HG02610 (cell line): Measurements from ENCODE around the gene NAA11.
"Not testable (repeated sequence)": the region's sequence is repeated elsewhere in the genome, so short reads cannot be mapped to it uniquely, and the experiment has no call there.

Source experiments
- ATAC-seq: cut with Tn5 transposase; IDR thresholded peaks from one replicate; pipeline ENCODE4 v1.9.1; 2021; ENCODE audit warnings: mild to moderate bottlenecking, moderate library complexity; ENCODE audit not compliant: unreplicated experiment

Gene NAA11

DNA sequence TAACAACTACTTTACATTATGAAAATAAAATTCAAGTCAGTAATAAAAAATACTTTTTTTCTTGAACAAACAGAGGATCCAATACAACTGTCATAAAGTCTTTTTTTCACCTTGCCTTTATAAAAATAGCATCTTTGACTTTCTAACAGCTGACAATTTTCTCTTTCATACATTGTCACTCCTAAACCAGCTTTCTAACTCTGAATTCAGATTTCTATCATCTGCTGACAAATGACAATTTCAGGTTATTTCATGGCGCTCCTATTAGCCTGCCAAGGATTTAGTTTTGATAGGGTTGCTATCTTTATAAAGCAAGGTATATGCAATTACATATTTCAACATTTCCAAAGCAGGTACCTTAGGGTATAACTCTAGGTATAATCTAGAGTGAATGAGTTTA is 14.6 kb downstream of the NAA11 start:
- ATAC-seq: no peak

DNA sequence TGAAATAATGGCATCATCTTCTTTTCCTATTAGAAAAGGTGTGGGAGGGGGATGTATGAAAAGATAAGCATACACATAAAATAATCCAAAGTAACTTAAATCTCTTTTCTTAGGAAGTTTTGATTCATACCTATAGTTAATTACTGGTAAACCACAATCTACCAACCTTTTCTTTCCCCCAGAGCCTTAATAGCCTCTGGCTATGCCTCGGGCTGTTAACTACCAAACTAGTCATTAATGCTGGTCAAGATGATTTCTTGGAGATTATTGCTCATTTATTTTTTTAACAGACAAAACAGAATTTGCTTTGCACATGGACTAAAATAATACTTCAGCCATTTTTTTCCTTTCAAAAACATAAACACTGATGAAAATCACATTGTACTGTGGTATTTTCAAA is 16.9 kb downstream of the NAA11 start:
- no peak for ATAC-seq

DNA sequence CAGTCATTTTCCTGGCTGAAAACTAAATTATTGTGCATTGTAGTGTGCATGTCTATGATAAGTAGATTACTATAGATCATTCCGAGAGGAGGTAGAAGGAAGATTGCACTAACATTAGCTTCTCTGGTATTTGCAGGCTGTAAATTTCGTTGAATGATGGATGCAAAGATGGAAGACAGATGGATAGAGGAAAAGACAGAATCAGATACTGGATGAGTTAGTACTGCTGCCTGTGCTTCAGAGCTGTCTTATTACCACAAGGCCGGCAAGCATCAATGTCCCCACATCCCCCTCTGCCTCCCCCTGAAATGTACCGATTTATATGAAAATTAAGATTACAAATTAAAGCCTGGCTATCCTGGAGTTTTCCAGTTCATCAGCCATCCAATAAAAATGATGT is 17.7 kb downstream of the NAA11 start:
- no peak for ATAC-seq

DNA sequence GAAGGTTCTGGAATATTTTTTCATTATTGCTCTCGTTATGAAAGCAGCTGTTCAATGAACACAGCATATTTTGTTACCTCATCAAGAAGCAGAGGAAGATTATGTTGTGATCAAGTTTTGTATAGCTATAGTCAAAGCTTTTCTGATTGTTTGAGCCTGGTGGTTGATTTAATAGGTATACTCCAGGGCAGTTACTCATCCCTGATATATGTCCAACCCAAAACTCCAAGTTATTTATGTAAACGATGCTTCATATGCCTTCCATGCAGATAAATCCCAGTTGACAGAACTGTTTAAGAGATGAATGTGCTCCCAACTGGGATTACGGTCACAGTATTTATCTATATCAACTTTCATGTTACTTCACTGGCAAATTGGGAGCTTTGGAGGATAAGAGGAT is 19.1 kb downstream of the NAA11 start:
- ATAC-seq: no peak

DNA sequence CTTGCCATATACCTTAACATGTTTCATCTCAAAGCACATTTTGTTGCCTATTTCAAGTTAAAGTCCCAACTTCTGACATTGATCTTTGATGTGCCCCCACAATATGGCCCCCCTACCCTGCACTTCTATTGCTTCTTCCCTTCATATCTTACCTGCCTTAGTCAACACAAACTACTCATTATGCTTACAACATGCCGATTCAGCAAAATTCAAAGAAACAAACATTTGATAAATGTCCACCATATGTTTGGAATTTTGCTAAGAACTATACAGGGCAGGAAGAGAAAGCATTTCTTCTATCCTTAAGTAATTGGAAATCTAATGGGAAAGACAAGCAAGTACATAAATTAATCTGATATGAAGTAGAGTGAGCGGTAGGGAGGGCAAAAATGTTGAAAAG is 25.6 kb downstream of the NAA11 start:
- ATAC-seq: no peak

DNA sequence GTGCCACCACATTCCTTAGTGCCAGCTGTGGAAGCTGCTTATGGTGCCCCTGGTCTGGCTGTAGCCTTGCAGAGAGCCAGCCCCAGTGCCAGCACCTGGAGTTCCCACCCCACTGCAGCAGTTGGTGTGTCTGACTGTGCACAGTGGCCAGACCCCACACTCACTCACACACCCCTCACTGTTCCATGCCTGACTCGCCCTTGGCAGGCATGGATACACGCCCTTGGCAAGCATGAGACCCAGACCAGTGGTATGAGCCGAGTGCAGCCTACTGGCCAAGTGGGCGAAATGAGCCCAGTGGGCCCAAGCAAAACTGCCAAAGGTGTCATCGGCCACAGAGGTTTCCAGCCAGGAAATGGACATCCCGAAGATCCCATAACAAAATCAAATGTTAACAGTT is 27.4 kb downstream of the NAA11 start:
- ATAC-seq: no peak

DNA sequence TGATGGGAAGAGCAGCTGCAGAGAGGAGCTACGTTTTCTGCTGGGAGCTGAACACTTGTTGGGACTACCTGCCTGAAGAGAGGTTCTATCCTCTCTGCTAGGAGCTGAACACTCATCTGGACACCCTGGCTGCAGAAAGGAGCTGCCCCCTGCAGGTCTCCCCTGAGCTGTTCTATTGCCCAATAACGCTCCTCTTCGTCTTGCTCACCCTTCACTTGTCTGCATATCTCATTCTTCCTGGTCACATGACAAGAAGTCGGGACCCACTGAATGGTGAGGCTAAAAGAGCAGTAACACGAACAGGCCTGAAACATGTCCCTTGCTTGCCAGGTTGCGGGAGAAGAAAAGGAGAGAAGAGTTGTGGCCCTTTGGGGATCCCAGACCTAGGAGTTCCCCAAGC is 27.8 kb downstream of the NAA11 start:
- ATAC-seq: no peak

DNA sequence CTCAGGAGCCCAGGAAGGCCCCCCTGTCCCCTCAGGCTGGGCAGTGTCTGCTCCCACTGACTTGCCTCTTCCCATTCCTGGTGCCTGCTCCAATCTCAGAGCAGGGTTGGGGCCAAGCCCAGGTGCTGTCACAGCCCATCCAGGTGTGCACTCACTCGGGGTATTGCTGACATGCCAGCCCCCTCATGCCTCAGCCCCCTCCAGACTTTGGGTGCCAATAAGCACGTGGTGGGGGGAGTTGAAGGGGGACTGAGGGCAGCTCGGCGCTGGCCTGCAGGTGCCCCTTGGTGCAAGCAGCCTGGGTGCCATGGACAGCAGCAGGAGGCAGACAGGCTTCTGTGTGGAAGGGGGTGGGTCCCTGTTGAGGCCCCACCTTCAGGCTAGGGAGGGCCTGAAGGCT is 28.4 kb downstream of the NAA11 start:
- no peak for ATAC-seq

DNA sequence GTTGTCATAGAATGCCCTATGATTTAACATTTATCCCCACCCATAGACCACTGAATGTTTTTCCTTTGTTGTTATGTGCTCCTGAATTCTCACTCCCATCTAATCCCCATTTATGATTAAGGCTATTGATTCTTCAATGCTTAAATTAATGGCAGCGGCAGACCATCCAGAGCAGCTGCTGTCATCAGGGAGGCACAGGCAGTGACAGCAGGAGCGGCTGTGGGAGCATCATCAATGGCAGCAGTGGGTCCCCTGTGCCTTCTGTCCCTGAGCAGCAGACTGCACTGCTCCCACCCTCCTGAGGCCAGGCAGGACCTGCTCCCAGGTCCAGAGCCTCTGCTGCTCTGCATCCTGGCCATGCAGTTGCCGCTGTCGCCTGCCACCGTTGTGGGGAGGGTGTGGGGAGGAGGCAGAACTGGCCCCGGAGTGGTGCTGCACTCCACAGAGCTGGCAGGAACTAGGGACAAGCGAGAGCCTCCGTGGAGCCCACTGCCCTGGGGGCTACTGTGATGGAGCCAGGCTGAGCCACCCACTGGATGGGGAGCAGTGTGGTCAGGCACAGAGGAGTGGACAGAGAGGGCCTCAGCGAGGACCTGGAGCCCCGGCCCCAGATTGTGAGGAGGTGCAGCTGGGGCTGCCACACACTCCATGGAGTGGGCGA is 29.0 kb downstream of the NAA11 start:
- no peak for ATAC-seq

DNA sequence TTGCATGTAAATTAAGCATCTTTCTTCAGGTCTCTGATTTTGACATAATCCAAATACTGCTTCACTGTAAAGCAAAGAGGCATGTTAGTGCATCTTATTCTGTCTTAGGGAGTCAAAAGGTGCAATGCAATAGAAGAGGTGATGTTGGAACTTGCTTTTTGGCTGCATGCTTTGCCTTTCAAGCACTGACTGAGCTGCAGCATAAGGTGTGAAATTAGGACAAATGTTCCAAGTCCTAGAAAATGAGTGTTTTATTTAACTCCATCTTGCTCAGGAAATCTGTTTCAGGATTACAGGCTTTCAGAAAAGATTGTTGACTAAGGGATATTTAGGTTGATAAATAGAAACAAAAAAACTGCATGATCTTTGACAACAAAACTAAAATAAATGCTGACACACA is 30.8 kb downstream of the NAA11 start:
- no peak for ATAC-seq

DNA sequence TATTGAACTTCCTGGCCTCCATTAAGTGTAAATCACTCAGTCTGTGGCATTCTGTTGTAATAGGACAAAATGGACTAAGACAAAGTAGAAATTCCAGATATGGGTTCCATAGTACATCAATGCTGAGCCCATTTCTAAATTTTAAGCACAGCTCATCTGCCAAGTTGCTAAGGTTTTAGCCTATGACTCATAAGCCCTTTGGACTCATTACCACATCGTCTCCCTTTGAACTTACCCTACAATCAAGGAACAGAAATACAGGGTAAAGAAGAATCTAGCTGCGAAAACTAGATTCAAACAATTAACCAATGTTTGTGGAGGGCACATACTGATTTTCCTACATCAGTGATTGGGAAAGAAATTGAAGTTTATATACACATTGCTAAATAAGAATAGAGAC is 31.8 kb downstream of the NAA11 start:
- ATAC-seq: no peak

DNA sequence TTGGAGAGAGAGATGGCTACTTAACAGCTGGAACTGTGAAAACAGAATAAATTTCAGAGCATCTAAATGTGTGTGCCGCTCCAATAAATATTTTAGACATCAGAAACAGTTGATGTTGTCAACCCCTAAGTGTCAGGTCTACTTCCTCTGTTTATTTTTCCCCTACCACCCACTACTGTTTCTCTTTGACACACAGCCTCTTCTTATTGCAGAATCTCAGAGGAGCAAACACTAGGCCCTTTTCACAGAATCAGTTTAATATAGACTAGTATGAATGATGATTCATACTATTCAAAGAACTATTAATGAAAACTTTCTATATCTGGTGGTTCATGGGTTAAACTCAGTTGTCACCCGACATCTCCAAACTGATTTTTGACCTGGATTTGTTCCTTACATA is 33.9 kb downstream of the NAA11 start:
- no peak for ATAC-seq

DNA sequence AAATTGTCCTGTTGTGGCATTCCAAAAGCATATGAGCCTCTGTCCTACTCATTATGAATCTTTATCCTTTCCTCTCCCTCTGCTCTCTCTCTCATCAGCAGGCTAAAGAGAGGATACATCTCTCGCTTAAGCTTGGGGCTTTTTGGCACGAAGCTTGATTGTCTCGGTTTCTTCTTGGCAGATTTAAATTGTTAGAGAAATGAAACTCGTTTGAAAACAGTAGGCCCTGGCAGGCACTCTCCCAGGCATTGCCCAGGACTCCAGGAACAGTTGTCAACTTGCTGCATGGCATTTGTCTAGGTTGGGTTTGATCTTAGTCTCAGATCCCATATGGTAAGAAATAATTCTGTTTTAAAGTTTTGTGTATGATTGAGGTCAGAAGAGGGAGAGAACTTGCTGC is 35.5 kb downstream of the NAA11 start:
- no peak for ATAC-seq

DNA sequence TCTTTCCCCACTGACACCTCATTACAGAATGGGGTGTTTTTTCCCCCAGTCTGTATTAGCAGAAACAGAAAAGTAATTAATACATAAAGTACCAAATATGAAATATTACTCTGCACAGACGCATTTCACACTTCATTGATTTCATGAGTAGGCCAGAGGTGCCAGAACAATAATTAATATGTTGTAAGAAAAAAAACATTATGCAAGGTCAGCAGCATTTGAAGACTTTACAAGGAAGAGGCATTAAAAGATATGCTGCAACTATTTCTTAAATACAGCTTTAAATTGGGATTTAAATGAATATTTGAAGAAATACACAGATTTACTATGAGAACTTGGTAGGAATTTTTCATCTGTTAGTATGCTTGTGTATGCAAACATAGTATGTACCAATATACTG is 37.7 kb downstream of the NAA11 start:
- no peak for ATAC-seq

DNA sequence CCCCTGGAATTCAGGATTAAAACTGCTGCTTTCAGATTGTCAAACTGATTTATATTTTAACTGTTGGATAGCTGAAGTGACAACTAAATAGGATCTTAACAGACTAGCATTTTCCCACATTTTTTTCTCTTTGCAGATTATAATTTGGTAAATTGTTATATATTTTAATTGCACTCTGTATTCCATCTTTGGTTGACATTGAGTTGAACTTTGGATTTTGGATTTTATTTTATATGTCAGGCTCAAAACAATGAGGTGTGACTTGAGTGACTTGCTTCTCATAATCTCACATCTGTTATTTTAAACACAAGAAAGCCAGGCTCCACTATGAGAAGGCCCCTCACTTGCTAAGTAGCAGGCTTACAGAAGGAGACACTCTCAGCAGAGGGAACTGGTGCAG is 38.1 kb downstream of the NAA11 start:
- no peak for ATAC-seq

DNA sequence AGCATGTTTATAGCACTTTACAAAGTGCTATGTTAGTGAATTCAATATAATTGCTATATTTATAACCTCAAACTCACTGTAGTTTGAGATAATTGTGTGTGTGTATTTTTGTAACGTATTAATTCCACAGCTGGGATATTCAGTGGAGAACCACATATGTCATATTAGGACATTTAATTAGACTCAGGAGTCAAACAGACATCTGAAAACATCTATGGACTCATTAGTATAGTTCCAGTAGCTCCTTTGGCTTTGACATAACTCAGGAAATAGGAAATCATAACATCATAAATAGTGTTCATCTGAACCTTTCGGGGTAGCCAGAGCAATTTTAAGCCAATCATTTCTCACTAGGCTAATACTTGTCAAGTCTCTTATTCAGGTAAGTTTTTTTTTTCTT is 38.8 kb downstream of the NAA11 start:
- no peak for ATAC-seq

DNA sequence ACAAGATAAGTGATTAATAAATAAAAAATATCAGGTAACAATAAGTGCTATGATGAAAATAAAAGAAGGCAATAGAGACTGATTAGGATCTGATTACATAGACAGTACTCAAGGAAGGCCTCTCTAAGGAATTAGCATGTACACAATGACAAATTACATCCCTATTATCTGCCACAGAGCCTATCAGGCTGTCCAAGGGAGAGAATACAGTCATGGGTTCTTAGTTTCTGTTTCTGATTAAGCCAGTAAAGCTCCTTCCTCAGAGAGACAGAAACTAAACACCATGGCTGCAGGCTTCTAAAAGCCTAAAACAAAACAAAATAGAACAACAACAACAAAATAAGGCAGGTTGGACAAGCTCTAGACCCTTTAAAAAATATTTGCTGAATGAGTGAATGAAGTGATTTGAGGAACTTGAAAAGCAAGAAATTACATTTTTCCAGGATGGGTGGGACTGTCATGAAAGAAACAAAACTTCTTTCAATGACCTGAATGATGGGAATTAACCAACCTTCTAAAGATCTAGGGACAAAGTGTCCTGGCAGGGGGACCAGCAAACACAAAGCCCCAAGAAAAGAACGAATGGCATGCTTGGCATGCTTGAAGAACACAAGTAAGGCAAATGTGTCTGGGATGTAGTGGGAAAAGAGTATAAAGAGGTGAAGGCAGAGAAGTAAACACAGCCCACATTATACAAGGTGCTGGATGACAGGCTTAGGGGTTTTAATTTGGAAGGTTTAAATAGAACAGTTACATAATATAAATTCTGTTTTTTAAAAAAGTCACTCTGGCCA is 44.1 kb downstream of the NAA11 start:
- ATAC-seq: no peak

DNA sequence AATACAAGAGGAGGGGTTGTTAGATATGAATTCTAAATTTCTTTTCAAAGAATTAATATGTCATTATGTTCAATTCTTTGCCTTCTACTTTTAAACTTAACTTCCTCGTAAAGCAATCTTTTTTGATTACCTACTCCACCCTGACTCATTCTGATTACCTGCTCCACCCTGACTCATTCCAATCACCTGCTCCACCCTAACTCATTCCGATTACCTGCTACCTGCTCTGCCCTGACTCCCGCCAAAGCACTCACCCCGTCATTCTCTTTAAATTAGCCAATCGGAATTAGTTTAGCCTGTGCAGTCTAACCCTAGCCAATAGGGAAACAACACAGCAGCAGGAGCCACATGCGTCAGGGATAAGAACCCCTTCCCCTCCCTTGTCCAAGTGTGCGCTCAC is 48.4 kb downstream of the NAA11 start:
- ATAC-seq: not testable (repeated sequence)

DNA sequence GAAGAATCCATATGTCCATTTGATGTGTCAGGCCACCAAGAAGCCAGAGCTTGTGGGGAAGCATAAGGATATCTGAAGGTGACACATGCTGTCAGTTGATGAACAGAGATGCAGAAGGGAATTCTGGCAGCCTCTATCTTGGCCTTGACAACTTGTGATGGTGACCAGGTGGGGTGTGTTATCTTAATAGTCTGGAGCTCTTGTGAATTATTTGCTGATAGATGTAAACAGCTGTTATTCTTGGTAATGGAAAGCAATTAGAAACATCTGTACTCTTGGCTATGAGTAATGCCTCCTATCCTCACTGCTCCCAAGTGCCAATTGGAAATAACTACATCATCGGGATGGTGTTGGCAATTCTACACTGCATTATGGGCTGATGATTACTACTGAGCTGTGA is 51.9 kb downstream of the NAA11 start:
- ATAC-seq: no peak

DNA sequence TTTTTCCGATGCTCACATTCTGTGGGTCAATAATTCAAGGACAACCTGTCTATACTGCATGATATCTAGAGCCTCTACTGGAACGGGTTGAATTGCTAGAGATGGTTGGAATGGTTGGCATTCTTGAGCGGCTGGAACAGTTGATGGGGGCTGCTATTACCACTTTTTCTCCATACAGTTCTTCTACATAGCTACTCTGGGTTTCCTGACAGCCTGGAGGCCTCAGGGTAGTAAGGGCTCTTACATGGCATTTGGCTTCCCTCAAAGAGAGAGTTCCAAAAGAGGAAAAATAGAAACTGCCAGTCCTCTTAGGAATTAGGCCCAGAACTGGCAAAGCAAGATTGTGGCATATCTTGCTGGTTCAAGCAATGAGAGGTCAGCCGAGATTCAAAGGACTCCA is 53.1 kb downstream of the NAA11 start:
- no peak for ATAC-seq

DNA sequence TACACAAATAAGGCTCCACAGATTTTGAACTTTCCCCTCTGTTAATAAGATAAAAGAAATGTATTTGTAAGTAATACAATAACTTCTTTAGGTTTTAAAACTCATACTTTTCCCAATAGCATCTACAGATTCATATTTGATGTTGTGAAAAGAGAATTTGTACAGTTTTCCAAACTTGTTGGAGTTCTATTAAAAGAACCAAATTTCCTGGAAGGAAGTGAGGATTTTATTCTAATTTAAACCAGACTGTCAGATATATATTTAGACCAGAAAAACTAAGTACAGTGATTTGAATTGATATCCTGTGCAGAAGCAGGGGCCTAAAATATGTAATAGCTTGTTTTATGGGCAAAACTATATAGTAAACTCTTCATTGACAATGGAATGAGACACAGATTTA is 53.7 kb downstream of the NAA11 start:
- no peak for ATAC-seq

DNA sequence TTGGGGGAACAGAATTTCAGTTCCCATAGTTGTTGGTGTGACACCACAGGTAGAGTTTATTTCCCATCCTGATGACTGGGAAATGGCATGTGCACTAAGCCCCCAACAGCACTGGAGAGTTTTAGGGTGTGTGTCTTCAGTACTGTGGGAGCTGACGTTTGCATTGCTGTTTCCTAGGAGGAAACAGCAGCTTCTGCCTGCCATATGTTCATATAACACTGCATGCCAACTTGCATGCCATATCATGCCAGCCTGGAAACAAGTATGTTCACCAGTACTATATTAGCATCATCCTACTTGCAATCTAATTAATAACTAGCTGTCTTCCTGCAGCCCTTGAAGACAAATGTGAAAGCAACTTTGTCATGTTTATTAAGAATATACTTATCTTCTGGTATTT is 58.2 kb downstream of the NAA11 start:
- no peak for ATAC-seq
